ENCODE data around the gene CCR7.

CCR7 gene

DNA sequence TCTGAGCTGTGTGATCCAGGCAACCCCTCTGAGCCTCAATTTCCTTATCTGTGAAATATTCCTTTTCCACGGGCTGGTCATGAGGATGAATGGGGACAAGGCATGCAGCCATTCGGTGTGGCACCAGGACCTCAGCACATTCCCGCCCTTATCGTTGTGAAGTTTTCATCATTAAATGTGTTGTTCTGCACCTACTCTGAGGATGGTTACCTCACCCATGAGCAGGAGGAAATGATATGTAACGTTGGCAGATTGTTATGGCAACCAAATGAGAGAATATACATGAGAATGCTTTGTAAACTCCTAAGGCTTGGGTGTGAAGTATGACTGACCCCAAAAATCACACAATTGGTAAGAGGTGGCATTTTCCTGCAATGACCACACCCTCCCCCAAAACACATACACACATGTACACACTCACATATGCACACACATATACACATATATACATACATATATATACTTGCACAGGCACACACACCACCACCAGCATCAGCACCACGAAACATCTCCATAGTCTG, 42.8 kb upstream of the CCR7 start:
- TF ChIP-seq, protein P1, sequence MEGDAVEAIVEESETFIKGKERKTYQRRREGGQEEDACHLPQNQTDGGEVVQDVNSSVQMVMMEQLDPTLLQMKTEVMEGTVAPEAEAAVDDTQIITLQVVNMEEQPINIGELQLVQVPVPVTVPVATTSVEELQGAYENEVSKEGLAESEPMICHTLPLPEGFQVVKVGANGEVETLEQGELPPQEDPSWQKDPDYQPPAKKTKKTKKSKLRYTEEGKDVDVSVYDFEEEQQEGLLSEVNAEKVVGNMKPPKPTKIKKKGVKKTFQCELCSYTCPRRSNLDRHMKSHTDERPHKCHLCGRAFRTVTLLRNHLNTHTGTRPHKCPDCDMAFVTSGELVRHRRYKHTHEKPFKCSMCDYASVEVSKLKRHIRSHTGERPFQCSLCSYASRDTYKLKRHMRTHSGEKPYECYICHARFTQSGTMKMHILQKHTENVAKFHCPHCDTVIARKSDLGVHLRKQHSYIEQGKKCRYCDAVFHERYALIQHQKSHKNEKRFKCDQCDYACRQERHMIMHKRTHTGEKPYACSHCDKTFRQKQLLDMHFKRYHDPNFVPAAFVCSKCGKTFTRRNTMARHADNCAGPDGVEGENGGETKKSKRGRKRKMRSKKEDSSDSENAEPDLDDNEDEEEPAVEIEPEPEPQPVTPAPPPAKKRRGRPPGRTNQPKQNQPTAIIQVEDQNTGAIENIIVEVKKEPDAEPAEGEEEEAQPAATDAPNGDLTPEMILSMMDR (IDR thresholded peaks at IDR 0.05): no peak
- no peak overlapping the region for H3K4me3 ChIP-seq
- no peak overlapping the region for H3K27ac ChIP-seq
- no peak for DNase-seq (ENCODE audit: low spot score)

DNA sequence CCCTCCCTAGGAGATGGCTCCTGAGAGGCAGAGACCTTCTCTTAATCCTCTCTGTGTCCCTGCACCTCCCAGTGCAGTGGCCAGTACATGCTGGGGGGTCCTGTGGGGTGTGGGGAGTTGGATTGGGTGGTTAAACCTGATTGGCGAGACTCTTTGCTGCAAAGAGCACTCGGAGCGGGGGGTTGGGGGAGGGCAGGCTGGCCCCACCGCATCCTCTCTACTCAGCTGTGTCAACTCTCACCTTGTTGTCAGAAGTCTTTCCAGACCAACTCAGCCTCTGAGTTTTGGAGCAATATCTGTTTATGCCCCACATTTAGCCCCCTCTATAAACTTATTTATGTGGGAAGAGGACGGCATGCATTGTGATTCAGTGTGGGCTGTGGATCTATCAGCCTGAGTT, 42.4 kb upstream of the CCR7 start:
- DNase-seq (ENCODE audit: low spot score): no peak
- no peak overlapping the region for H3K4me3 ChIP-seq
- TF ChIP-seq, protein P1 (IDR thresholded peaks at IDR 0.05): no peak
- H3K27ac ChIP-seq: no peak overlapping the region

DNA sequence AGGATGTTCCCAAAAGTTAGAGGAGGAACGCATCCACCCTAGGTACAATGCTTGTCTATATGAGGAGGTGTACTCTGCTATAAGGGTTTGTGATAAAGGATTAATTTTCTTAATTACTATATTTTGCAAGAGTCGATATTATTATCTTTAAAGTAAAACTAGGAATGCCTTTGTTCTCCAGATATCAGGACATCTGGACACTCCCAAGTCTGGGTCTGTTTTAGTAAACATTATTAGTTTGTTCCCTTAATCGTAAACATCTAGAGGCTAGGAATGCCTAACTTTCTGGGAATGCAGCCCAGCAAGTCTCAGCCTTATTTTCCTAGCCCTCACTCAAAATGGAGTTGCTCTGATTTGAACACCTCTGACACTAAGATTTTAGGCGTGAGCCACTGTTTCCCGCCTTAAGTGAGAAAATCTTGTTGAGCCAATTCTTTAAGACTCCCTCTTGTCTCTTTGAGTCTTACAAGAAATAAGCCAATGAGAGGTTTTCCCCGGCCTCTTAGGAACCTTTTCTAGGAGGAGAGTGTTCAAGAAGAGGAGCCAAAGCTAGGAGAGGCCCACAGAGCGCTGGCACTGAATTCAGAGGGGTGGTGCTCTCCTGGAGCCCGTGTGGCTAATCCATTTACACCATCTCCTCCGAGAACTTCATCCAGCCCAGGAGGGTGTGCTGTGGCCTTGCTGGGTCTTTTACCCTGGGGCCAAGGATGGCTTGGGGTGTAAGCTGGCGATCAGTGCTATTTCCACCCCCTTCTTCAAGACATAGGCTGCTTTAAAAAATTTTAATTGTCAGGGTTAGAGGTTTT, 41.5 kb upstream of the CCR7 start:
- DNase-seq (ENCODE audit: low spot score): no peak
- TF ChIP-seq, protein P1 (IDR thresholded peaks at IDR 0.05): no peak
- H3K27ac ChIP-seq: no peak overlapping the region
- no peak overlapping the region for H3K4me3 ChIP-seq

DNA sequence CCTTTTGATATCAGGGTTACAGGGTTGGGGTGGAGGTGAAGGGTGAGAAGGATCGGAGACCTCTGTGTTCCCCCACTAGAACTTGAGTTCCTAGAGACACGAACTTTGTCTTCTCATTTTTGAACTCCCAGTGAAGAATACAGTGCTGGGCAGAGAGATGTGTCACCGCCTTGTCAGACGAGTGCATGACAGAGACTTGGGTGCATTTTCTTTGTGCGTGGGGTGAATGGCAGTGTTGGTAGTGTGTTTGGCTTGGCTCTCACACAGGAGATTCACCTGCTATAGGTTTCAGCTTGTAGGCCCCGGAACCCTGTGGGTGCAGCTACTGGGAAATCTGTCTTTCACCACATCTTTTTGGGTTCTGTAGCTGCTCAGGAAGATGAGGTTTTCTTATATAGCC, 40.0 kb upstream of the CCR7 start:
- no peak overlapping the region for H3K4me3 ChIP-seq
- TF ChIP-seq, protein P1 (IDR thresholded peaks at IDR 0.05): no peak
- no peak overlapping the region for H3K27ac ChIP-seq
- no peak for DNase-seq (ENCODE audit: low spot score)

DNA sequence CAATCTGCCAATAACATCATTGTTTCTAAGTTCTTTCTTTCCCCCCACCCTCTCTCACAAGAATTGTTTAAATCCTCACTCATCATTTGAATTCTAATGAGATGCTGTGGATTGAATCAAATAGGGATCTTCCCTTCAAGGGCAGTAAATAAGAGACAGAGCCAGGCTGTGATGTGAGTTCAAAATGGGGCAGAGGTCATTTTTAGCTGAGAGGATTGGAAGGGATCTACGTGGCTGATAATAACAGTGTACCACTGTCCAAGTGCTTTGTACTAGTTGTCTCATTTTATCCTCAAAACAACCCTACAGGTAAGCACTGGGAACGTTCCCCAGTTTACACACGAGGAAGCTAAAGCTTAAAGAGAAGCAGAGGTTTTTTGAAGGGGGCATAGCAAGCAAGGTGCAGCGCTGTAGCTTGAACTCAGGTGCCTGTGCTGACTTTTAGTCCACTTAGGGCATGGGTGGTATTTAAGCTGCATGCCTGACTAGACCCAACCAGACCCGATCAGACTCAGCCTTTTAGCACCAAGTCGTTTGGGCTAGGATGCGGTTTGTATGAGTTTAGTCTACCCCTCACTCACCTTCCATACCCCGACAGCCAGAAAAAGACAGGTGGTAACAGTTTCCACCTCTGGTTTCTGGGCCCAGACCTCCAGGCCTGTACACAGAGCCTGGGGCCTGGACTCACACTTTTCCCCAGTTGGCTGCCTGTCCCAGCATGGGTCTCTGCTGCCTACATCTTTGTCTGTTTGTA, 39.2 kb upstream of the CCR7 start:
- Histone ChIP-seq H3K27ac (no peak overlapping the region), H3K4me3 (no peak overlapping the region)
- DNase-seq (ENCODE audit: low spot score): no peak
- TF ChIP-seq, protein P1 (IDR thresholded peaks at IDR 0.05): no peak

DNA sequence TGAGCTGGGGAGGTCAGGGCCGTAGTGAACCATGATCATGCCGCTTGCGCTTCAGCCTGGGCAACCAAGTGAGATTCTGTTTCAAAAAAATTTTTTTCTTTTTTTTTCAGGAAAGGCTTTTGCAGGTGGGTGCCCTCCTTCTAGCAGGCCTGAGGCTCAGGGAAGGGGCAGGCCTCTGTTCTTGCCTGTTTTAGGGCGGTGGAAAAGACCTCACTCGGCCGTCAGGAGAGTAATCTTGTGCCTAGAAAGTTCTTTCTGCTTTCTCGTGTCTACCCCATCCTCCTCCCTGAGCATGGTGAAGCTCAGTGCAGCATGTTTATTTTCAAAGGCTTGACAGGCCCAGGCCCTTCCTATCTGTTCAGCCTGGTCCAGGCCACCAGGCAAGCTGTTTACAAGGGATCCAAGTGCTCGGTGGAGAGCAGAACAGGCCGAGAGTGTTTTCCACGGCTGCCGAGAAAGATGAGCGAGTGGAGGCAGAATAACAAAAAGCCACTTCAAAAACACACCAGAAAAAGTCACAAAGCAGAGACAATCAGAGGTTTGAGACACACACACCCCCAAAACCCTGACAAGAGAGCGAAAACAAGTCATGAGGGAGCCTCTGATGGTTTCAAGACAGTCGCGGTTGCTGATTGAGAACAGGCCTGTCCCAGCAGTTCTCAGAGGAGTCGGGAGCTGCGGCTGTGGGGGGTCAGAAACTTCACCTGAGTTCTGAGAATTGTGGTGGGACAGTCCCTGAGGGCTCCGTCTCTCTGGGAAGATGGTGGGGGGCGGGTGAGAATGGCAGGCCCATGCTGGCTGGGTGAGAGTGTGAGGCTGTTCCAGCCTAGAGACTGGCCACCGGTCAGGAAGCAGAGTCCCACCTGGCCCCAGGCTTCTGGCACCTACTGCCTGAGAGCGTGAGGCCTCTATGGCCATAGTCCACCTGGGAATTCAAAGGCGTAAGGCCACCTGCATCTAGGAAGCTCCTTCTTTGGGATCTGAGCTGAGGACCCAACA, 37.5 kb upstream of the CCR7 start:
- Histone ChIP-seq H3K27ac (no peak overlapping the region), H3K4me3 (no peak overlapping the region)
- DNase-seq (ENCODE audit: low spot score): no peak
- TF ChIP-seq, protein P1 (IDR thresholded peaks at IDR 0.05): no peak
